GM18870 (cell line): ENCODE data around the gene FUCA1.
"Not testable (repeated sequence)": the region's sequence is repeated elsewhere in the genome, so short reads cannot be mapped to it uniquely, and the experiment has no call there.

Source experiments
- ATAC-seq: cut with Tn5 transposase; IDR thresholded peaks from one replicate; pipeline ENCODE4 v1.9.1; 2021; ENCODE audit warnings: moderate library complexity; ENCODE audit not compliant: unreplicated experiment

The FUCA1 gene

DNA sequence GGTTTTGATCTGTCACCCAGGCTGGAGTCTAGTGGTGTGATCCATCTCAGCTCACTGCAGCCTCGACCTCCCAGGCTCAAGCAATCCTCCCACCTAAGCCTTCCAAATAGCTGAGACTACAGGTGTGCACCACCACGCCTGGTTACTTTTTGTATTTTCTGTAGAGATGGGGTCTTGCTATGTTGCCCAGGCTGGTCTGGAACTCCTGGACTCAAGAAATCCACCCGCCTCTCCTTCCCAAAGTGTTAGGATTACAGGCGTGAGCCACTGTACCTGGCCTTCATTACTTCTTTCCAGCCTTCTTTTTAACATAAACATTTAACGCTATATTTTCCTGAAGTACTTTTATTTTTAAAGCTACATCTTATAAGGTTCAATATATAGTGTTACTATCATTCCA lies 24.4 kb downstream of the FUCA1 start:
- no peak for ATAC-seq

DNA sequence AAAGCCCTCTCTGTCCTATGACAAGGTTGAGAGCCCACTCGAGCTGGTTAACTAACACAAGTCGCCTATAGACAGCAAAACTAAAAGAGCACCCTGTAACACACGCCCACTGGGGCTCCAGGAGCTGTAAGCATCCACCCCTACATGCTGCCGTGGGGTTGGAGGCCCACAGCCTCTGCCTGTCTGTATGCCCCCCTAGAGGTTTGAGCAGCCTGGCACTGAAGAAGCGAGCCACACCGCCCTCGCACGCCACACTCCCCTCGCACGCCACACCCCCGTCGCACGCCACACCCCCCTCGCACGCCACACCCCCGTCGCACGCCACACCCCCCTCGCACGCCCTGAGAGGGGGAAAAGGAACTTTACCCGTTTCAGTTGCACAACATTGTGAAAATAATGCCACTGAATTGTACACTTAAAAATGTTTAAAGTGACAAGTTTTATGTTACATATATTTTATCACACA lies 29.7 kb downstream of the FUCA1 start:
- no peak for ATAC-seq

DNA sequence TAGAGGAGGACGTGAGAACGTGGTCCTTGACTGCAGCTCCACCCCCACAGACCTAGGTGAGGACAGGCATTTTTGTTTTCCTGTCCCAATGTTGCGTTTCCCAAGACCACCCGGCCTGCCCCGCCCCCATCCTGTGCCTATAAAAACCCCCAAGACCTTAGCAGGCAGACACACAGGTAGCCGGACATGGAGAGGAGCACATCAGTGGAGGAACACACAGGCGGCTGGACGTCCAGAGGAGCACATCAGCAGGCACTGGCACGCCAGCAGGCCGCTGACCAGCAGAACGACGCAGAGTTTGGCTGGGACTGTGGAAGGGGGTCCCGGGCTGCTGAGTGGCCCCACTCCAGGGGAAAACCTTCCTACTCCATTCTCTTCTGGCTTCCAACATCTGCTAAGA lies 30.2 kb downstream of the FUCA1 start:
- ATAC-seq: no peak

DNA sequence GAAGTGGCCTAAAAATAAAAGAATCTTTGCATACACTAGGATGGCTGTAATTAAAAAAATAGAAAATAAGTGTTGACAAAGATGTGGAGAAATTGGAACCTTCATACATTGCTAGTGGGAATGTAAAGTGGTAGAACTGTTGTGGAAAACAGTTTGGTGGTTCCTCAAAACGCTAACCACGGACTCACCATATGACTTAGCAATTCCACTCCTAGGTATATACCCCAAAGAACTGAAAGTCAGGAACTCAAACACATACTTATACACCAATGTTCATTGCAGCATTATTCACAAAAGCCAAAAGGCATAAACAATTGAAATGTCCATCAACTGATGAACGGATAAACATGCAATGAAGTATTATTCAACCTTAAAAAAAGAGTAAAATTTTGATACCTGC lies 32.1 kb downstream of the FUCA1 start:
- no peak for ATAC-seq

DNA sequence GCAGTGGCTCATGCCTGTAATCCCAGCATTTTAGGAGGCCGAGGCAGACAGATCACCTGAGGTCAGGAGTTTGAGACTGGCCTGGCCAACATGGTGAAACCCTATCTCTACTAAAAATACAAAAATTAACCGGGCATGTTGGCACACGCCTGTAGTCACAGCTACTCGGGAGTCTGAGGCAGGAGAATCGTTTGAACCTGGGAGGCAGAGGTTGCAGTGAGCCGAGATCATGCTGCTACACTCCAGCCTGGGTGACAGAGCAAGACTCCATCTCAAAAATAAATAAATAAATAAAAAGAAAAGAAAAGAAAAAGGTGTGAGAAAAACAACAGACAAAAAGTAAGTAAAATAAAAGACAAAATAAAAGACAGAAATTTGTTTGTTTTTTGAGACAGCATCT lies 33.9 kb downstream of the FUCA1 start:
- ATAC-seq: not testable (repeated sequence)

DNA sequence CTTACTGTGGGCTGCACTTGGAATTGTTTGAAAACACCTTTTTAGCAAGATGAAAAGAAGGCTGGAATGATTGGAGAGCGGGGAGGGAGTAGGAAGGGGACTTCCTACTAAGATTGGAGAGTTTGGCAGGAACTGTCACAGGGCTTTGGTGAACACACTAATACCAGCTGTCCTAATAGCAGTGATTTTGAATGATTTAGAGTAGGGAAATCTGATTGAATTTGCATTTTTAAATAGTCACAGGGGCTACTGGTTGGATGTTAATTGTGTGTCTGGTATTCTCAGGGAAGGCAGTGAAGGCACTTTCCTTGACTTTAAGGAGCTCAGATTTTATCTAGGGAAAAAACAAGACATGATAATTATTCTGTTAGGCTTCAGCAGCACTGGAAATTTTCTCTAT lies 40.4 kb downstream of the FUCA1 start:
- ATAC-seq: no peak

DNA sequence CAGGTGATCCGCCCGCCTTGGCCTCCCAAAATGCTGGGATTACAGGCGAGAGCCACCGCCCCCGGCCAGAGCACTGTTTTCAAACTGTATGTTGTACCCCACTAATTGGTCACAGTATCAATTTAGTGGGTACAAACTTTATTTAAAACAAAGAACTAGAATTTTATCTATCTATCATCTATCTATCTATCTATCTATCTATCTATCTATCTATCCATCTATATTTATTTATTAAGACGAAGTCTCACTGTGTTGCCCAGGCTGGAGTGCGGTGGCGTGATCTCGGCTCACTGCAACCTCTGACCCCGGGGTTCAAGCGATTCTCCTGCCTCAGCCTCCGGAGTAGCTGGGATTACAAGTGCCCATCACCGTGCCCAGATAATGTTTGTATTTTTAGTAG lies 41.5 kb downstream of the FUCA1 start:
- not testable (repeated sequence) for ATAC-seq

DNA sequence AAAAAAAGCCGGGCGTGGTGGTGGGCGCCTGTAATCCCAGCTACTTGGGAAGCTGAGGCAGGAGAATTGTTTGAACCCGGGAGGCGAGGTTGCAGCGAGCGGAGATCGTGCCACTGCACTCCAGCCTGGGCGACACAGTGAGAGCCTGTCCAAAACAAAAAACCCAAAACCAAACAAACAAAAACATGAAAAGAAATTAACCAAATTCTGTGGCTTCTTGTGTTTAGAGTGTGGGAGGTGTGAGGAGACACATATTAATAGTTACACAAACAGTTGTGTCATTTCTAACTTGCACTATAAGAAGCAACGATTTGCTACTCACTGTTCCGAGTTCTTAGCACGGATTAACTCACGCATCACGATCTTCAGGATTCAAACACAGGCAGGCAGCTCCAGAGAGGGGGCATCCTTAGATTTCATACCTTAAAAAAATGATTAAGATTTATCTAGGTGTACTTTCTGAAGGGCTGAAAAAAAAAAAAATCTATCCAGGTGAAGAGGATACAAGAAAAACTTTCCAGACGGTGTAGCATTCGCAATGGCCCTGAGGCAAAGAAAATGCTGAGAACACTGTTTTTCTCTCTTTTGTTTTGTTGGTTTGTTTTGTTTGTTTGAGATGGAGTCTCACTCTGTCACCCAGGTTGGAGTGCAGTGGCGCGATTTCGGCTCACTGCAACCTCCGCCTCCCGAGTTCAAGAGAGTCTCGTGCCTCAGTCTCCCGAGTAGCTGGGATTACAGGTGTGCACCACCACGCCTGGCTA lies 42.1 kb downstream of the FUCA1 start:
- no peak for ATAC-seq

DNA sequence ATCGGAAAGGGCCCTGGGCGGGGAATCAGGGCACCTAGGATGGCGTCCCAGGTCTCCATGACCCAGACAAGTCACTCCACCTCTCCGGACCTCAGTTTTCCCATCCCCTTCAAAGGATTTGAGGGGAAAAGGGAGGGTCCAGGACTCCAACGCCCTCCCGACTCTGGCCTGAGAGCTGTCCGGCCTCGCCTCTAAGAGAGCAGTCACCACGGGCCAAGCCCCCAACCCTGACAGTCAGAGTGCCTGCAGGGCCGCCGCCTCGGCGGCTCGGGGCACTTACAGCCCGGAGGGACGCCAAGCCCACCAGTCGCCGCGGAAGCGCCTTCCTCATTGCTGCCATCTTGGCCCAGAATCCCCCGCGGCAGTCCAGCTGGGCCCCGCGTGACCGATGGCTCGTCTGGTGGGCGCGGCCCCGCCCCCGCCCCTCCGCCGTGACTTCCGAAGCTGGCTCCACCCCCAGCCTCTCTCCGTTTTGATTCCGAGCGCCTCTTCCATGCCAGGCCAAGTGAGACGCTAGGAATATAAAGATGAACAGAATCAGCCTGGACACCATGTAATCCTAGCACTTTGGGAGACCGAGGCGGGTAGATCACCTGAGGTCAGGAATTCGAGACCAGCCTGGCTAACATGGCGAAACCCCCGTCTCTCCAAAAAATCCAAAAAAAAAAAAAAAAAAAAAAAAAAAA lies 42.9 kb downstream of the FUCA1 start, which contains the start of gene HMGCL:
HMGCL (minus strand) TSS at position 354 of the 686 bp plus-strand sequence; CDS start at position 340, 14 bp downstream.
- ATAC-seq: no peak

DNA sequence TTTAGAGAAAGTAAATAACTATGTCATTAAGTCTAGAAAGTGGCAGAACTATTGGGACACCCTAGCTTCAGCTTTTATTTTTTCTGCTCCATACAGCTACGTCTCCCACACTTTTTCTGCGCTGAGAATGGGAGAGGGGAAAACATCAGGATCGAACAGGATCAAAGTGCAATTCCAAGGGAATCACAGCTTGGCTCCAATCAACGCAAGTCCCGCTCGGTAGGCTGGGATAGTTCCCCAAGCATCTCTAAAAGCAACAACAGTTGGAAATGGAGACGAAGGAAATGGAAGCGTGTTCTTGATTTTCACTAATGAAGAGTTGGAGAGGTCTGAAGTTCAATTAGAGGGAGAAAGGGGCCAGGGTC lies 43.4 kb downstream of the FUCA1 start:
- no peak for ATAC-seq

DNA sequence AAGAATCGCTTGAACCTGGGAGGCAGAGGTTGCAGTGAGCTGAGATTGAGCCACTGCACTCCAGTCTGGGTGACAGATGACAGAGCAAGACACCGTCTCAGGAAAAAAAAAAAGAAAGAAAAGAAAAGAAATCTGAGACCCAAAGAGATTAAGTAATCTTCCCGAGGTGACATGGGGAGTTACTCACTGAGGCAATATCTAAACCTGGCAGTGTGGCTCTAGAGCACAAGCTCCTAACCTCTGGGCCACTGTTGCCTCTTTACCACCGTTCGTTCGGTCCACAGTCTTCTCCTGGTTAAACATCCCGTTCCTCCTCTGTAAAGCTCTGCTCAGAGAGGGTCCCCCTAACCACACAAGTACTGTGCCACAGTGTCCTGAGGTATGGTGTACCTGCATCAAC lies 44.3 kb downstream of the FUCA1 start:
- ATAC-seq: no peak

DNA sequence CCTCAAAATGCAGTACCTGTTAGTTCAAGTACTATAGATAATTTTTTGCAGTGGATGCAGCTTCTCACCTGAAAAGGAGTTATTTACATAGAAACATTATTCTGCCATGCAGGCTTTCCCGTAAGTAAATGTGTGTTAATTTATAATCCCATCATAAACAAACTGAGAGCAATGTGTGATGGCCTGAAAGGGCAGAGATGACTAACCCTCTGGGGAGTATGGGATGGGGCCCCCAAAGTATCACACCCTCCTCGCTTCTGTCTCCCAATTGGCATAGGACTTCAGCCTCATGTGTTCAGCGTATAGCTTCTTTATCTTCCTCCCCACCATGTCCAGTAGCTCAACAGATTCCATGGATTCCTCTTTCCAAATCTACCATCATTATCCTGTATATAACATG lies 50.5 kb downstream of the FUCA1 start:
- no peak for ATAC-seq

DNA sequence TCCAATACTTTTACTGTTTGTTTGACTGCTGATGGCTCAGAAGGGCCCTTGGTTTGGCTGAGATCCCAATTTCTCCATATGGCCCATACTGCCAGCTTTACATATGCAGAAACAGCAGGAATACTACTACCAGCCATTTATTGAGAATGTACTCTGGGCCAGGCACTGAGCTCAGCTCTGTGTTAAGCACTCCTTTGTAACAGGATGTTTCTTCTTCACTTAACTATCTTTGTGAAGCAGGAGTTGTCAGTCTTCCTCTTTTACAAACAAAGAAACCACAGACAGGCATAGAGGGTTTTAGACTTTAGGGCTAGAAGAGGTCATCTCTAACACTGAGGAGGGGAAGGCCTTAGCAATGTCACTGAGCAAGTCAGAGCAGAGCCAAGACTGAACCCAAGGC lies 51.2 kb downstream of the FUCA1 start:
- no peak for ATAC-seq

DNA sequence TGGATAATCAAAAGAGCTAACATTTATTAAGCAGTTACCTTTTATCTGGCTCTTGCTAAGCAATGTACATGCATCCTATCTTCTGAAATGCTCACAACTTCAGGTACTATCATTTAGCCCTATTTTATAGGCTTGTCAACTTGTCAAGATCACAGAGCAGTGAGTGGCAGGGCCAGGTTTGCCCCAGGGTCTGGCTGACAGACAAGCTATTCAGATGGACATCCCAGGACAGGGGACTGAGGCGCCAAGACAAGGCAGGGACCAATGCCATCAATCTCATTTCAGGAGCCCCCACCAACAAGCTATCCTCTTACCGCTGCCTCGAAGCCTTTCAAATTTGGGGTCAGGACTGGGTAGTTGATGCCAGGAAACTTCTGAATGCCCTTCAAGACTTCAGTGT lies 51.7 kb downstream of the FUCA1 start:
- no peak for ATAC-seq

DNA sequence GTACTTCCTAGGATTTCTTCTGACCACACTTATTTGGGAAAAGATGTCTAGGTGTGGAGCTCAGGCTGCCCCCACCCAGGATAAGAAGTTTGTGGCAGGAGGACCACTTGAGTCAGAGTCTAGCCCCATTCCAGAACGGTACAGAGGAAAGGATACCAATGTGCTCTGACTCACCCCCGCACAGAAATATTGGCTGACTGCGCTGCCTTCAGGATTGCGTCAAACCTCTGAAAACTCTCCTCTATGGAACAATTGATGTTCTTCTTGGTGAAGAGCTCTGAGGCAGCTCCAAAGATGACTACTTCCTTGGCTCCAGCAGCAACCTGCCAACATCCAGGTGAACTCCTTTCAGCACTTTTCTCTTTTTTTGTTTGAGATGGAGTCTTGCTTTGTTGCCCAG lies 54.1 kb downstream of the FUCA1 start:
- ATAC-seq: no peak

DNA sequence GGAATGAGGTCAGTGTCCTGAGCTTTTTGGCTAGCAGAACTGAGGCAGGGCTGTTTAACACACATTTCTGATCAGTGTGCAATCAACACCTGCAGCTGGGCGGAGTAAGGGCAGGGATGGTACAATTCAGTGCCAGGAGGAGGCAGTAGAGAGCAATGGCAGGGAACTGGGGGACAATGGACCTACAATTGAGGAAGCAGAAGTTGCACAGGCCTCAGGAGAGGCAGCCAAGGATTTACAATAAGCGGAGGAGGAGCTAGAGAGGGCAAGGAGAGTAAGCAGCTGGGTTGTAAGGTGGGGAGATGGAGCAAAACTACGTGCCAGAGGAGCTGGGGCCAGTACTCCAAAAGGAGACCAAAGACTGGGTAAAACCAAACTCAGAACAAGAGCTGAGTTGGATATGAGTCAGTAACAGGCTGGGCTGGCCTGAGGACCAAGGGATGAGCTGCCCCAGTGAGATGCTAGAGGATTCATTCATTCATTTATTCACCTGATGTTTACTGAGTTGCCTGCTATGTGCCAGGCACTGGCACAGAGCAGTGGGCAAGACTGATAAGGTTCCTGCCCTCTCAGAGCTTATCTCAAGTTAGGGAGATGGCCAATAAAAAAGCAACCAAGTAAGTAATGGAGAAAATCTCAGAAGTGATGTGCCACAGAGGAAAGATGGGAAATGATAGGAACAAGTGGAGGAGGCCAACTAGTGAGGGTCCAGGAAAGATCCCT lies 57.1 kb downstream of the FUCA1 start:
- ATAC-seq: no peak

DNA sequence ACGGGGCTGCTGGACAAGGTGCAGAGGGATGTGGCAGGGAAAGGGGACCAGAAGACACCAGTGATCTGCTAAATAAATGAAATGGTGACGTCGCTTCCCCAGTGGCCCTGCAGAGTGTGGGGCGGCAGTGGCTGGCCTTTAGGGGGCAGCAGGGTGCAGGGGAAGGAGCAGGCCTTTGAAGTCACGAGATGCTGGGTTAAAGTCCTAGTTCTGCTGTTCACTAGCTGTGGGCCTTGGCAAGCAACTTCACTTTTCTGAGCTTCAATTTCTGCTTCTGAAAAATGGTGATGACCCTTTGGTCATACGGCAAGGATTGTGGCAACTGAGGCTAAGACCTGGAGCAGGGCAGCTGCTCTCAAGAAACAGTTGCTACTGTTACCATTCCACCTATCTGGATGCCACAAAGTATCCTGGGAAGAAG lies 58.3 kb downstream of the FUCA1 start:
- ATAC-seq: no peak

DNA sequence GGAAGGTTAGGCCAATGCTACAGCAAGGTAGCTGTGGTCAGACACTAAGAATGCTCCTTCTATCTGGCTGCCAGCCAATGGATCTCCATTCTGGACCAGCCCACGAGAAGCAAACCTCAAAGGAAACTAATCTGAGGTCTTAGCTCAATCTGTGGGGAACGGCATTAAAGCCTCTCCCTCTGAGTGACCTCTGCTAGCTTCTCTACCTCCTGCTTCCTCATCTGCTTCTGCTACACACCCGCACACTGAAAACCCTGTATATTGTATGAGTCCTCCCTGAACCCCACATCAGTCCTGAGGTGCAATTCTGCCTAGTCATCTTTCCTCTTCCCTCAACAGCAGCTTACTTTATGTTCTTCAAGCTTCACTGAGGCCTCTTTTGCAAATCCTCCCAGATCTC lies 60.6 kb downstream of the FUCA1 start:
- no peak for ATAC-seq

DNA sequence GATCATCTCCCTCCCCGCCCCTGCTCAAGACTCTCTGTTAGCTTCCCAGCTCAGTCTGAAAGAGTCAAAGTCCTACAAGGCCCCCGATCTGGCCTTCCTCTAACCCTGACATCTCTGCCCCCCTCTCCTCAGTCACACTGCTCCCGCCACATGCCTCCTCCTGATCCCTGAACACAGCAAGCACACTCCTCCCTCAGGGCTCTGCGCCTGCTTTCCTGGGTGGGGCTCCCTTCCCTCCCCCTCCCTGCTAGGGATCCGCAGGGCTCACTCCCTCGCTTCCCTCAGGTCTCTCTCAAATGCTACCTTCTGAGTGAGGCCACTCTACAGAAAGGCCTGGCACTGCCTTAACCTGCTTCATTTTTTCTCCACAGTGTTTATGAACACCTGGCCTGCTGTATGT lies 61.8 kb downstream of the FUCA1 start:
- no peak for ATAC-seq

DNA sequence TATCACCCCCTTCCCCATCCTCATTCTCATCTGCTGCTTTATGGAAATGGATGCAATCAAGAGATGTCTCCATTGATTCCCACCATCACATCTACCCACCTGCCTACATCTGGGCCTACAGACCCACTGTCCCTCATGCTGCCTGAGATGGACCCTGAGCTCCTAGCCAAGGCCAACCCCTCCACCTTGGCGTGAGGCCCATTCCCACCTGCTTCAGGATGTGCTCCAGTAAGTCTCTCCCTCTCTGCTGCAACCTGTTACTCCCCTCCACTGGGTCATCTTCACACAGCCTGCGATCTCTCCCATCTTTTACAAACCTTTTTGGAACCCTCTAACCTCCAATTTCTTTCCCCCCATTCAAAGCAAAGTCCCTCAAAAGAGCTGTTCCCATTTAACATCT lies 63.1 kb downstream of the FUCA1 start:
- no peak for ATAC-seq

DNA sequence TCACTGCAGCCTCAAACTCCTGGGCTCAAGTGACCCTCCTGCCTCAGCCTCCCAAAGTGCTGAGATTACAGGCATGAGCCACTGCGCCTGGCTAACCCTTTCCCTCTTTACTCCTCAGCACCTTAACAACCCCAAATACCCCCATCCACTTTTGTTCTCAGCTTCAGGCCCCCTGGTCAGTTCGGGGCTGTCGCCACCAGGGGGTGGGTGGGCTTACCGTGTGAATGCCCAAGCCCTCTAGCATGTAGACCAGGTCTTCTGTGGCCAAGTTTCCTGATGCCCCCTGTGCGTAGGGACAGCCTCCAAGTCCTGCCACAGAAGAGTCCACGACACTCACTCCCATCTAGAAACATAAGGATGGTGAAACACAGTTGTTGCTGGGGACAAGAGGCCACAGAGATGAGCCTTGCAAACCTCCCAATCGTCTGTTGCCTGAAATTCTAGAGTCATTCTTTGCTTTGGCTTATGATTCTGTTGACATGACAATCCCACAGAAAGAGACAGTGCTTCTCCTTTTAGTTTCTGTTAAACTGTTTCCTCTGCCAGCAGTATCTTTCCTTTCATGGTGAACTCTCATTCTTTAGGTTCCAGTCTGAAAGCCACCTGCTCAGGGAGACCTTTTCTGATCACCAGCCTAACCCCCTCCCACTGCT lies 63.8 kb downstream of the FUCA1 start:
- no peak for ATAC-seq
